Transverse colon (tissue), 4 donors: Measurements from ENCODE around the gene TMEM240. TPM values are rescaled to one million over a fixed set of nuclear protein-coding genes. Genes with fewer than 3 reads are reported as not detected.

Experiments
- DNase-seq: peaks from one replicate; pipeline ENCODE4 v3.0.0-alpha.2; 2019
- H3K27ac ChIP-seq, 4 donors: fragments of 200-600 bp; sonication (generic); 2 replicates each; pipeline ENCODE4 v1.5.1; 2016 to 2018; ENCODE audit warnings: inconsistent platforms in 4 of 4
- H3K27me3 ChIP-seq: fragments of 200-600 bp; sonication (generic); 2 replicates; pipeline ENCODE4 v1.5.1; 2017; ENCODE audit warnings: inconsistent platforms
- H3K36me3 ChIP-seq, 4 donors: fragments of 200-600 bp; sonication (generic); 2 replicates each; pipeline ENCODE4 v1.5.1; 2017 to 2019; ENCODE audit warnings: inconsistent platforms in 4 of 4
- H3K4me1 ChIP-seq, 4 donors: fragments of 200-600 bp; sonication (generic); 2 replicates each; pipeline ENCODE4 v1.5.1; 2017 to 2020; ENCODE audit warnings: inconsistent platforms in 4 of 4
- H3K4me3 ChIP-seq, 4 donors: fragments of 200-600 bp; sonication (generic); 1 replicate in 1 of 4; 2 replicates in 3 of 4; pipeline versions ENCODE4 v1.5.1 to v1.6.1; 2017 to 2019; ENCODE audit warnings: inconsistent platforms in 4 of 4
- H3K9me3 ChIP-seq, 2 donors: fragments of 200-600 bp; sonication (generic); 2 replicates each; pipeline ENCODE4 v1.5.1; 2017 to 2019; ENCODE audit warnings: inconsistent platforms in 2 of 2
- CTCF ChIP-seq, 5 experiments: fragments of 200-600 bp in 3 of 5; fragments of 450-650 bp in 2 of 5; sonication (generic) in 3 of 5; IDR thresholded peaks; 1 replicate in 2 of 5; 2 replicates in 3 of 5; pipeline ENCODE4 v1.5.1; 2016 to 2017; ENCODE audit warnings: antibody characterized with exemption in 5 of 5, inconsistent platforms in 3 of 5, mild to moderate bottlenecking in 2 of 5, moderate library complexity in 1 of 5
- EP300 ChIP-seq: sonication (generic); formaldehyde crosslinking; IDR thresholded peaks from one replicate; pipeline ENCODE4 v1.6.1; 2017; ENCODE audit warnings: antibody characterized with exemption, low read depth
- POLR2A ChIP-seq: fragments of 450-650 bp; IDR thresholded peaks from one replicate; pipeline ENCODE4 v1.6.1; 2016; ENCODE audit warnings: antibody characterized with exemption, mild to moderate bottlenecking, moderate library complexity
- POLR2AphosphoS5 ChIP-seq, 3 donors: sonication (generic); formaldehyde crosslinking; IDR thresholded peaks; one replicate each; pipeline ENCODE4 v1.6.1; 2016; ENCODE audit warnings: antibody characterized with exemption in 3 of 3
- WGBS, 2 donors: methylation state at CpG; one replicate each; pipeline ENCODE4 v1.1.5; 2018; ENCODE audit warnings: low coverage in 1 of 2; 5-methylcytosine and 5-hydroxymethylcytosine counted together
- in situ Hi-C, 4 donors: fragments of 200-750 bp; cut with MboI; loops; one replicate each; pipeline versions ENCODE4 v1.15.0 to v1.15.1; 2017; ENCODE audit warnings: low sequenced_read_pairs in 3 of 4, low pct_ligation_motif_present in 1 of 4, low pct_unique_long_range_greater_than_20kb in 1 of 4
- intact Hi-C: fragments of 100-400 bp; cut with DNase I; formaldehyde crosslinking; loops from one replicate; pipeline ENCODE4 v1.15.1; 2023; ENCODE audit warnings: low total_unique reads
- total RNA-seq, 4 donors: library from RNA; depleted of rRNA; stranded (reverse); fragments of >200 nt; gene quantifications; one replicate each; pipeline ENCODE4 v1.1.0, GENCODE V29; 2016

Gene TMEM240
- total RNA-seq, 4 donors from 2014 or later = 3.8 to 27.3 (median 4.2) TPM; not detected in 1

DNA sequence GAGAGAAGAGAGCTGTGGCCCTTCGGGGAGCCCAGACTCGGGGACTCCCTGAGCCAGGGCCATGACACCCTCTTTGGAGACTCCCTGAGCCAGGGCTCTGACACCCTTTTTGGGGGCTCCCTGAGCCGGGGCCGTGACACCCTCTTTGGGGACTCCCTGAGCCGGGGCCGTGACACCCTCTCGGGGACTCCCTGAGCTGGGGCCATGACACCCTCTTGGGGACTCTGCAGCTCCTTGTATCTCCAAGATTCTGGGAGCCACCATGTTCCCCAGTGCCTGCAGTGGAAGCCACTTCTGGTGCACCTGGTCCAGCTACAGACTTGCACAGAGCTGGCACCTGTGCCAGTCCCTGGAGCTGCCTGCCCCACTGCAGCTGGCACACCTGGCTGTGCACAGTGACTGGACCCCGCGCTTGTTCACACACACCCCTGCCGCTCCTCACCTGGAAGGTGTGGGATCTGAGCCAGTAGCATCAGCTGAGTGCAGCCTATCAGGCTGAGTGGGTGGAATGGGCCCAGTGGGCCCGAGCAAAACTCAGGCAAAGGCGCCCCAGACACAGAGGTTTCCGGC, 38.0 kb upstream of the TMEM240 start:
- H3K27ac ChIP-seq = no peak overlapping the region
- DNase-seq = no peak
- H3K4me1 ChIP-seq = peaks cover 5 to 18% (median 12%) of the 10 kb centered on the region in 4 donors
- H3K27me3 ChIP-seq = peaks cover 38% of the 10 kb centered on the region
- intact Hi-C loops (loop anchor here (5.0 kb wide), 1 partner anchor 239 kb away; no protein-coding TSS in a partner anchor), in situ Hi-C loops (no loop called here)
- H3K36me3 ChIP-seq = no peaks in the 10 kb centered on the region
- H3K4me3 ChIP-seq = no peak overlapping the region
- TF ChIP-seq CTCF (IDR thresholded peaks at IDR 0.05) (no peak), EP300 (no peak), POLR2AphosphoS5 (IDR thresholded peaks at IDR 0.05) (no peak), POLR2A (no peak)
- 80 to 85% methylated on average over 1 to 10 of the region's 13 CpGs for WGBS, 2 donors
- no peaks in the 10 kb centered on the region for H3K9me3 ChIP-seq

DNA sequence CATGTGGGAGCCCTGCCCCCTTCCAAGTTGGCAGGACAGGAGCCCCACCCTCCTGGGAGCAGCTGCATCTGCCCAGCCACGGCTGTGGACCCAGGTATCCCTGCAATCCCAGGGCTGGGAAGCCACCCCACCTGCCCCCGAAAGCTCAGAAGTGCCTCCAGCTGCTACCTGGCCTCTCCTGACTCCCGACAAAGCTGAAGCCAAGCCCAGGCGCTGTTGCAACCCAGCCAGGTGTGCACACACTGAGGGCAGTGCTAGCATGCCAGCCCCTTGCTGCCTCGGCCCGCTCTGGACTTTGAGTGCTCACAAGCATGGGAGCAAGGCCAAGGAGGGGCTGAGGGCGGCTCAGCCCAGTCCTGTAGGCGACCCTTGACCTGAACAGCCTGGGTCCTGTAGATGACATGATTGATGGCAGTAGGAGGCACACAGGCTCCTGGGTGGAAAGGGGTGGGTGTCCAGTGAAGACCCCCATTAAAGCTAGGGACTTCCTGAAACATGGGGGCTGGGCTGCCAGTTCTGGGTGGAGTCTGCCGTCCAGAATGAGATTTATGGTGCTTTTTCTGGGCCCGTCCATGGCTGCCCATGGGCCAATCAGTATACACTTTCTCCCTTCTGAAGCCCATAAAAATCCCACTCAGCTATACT, 37.1 kb upstream of the TMEM240 start:
- TF ChIP-seq EP300 = no peak
- no peak for TF ChIP-seq POLR2AphosphoS5 (IDR thresholded peaks at IDR 0.05)
- no peak for TF ChIP-seq CTCF (IDR thresholded peaks at IDR 0.05)
- no peak for TF ChIP-seq POLR2A
- Histone ChIP-seq H3K4me3 (no peak overlapping the region), H3K4me1 (peaks cover 10 to 28% (median 21%) of the 10 kb centered on the region in 4 donors), H3K27me3 (peaks cover 29% of the 10 kb centered on the region), H3K36me3 (no peaks in the 10 kb centered on the region), H3K27ac (peak overlapping the region in 1 of 4 donors; percentile 18), H3K9me3 (no peaks in the 10 kb centered on the region)
- DNase-seq = peak; percentile 25
- in situ Hi-C loops = no loop called here
- intact Hi-C loops = loop anchor here (5.0 kb wide), 1 partner anchor 240 kb away; no protein-coding TSS in a partner anchor
- 42% methylated on average over 5 of the region's 10 CpGs; no CpG with 5 or more reads in 1 of the 2 donors for WGBS, 2 donors

GRCh38 chr1:1574721-1575537, 34.5 kb upstream of the TMEM240 start, which contains the start of gene SSU72:
Gene SSU72 (minus strand): TSS chr1:1574863. CDS start chr1:1574557, 306 bp downstream.
- peak within 1 kb of the TSS; percentile 81 to 96 (median 88) for H3K4me3 ChIP-seq
- 0 to 1% methylated on average over 8 to 82 of the region's 87 CpGs for WGBS, 2 donors
- H3K9me3 ChIP-seq = no peaks in the 10 kb centered on the region
- TF ChIP-seq EP300 (peak; percentile 10), CTCF (IDR thresholded peaks at IDR 0.05) (no peak), POLR2A (peak; percentile 97), POLR2AphosphoS5 (IDR thresholded peaks at IDR 0.05) (peak; percentile 95 to 99 (median 98))
- H3K27ac ChIP-seq = peak within 1 kb of the TSS; percentile 96 to 99 (median 96)
- intact Hi-C loops = loop anchor here (5.0 kb wide), 1 partner anchor 242 kb away; no protein-coding TSS in a partner anchor
- peaks cover 6% of the 10 kb centered on the region for H3K27me3 ChIP-seq
- H3K4me1 ChIP-seq = peaks cover 13 to 33% (median 29%) of the 10 kb centered on the region in 4 donors
- H3K36me3 ChIP-seq = no peaks in the 10 kb centered on the region
- in situ Hi-C loops = no loop called here
- DNase-seq = peak; percentile 94
